ENCODE data around the gene C1QTNF1.
A peak's percentile ranks its signal among the peaks of the same experiment; 100 is the strongest.

C1QTNF1 gene

DNA sequence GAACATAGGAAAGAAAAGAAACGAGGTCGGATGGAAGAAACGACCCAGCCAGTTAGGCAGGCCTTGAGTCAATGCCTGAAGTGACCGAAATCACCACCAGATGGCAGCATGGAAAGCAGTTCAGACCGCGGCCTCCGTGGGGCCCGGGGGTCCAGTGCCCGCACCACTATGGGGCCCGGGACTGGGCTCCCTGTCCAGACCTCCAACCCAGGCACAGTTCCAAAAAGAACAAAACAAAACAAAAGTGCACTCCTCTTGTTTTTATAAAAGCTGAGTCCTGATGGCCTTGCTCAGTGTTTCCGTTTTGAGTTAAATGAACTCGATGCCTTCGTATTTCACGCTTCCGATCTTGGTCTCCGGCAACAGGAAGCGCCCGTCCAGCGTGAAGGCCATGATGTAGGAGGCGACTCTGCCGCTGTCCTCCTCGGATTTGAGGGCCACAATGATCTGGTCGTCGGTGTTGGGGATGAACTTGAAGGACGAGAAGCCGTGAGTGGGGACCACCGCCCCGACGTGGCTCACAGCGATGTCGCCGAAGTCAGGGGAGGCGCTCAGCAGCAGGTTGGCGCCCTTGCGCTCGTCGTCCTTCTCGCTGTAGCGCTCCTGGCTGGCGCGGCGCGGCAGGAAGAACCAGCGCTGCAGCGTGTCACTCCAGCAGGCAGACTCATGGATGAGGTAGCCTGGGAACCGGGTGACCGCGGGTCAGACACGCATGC, 30.6 kb upstream of the C1QTNF1 start:
- DNase-seq (ENCODE audit: low spot score), result peak; percentile 60

DNA sequence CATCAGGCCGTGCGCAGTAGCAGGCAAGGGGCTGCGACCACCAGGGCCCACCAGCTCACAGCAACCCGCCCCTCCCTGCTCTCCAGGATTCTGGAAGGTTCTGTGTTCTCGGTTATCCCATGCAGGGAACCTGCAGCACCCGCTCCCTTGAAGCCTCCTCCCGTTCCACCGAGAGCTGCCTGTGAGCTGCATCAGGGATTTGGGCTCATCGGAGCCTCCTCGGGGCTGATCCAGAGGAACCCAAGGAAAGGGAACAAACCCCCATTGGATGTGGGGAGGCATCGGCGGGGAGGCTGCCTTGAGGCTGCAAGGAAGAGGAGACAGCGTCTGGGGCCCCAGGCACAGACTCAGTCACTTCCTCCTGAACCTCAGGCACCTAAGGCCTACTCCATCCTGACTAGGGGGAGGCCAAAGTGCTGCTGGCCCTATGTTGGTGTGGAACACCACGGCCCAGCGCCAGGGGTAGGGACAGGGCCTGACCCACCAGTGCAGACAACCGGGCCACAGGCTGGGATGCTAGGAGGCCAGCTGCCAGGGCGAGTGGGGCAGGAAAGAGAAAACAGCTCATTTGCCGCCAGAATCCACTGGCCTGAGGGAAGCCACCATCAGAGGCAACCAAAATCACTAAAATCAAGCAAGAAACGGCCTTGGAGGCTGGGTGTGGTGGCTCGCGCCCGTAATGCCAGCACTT, 29.8 kb upstream of the C1QTNF1 start:
- DNase-seq (ENCODE audit: low spot score), result no peak

DNA sequence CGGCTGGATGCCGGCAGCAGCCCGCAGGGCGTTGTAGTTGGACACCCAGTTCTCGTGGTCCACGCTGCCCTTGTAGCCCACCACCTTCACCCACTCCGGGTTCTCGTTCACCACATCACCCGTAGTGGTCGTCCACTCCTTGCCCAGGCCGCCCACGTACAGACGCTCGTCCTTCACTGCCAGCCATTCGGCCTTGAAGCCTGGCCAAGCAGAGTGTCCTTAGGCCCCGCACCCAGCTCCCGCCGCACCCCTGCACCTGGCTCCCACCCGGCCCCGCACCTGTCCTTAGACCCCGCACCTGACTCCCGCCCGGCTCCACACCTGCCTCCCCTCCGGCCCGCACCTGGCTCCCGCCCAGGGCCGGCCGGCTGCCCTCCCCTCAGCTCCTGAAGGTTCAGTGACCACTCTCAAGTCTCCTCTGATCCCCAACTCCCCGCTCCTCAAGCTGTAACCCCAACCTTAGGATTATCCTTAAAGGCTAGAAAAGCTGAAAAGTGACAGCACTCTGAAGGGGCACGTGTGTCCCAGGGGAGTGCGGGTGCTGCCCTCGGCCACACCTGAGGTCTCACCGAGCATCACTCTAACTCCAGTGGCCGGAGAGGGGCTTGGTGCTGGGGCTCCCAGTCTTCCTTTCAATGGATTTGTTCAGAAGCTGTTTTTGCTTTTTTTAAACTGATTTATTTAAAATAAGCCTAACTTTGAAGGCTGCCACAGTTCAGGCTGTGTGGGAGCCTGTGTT, 28.8 kb upstream of the C1QTNF1 start:
- no peak for DNase-seq (ENCODE audit: low spot score)

DNA sequence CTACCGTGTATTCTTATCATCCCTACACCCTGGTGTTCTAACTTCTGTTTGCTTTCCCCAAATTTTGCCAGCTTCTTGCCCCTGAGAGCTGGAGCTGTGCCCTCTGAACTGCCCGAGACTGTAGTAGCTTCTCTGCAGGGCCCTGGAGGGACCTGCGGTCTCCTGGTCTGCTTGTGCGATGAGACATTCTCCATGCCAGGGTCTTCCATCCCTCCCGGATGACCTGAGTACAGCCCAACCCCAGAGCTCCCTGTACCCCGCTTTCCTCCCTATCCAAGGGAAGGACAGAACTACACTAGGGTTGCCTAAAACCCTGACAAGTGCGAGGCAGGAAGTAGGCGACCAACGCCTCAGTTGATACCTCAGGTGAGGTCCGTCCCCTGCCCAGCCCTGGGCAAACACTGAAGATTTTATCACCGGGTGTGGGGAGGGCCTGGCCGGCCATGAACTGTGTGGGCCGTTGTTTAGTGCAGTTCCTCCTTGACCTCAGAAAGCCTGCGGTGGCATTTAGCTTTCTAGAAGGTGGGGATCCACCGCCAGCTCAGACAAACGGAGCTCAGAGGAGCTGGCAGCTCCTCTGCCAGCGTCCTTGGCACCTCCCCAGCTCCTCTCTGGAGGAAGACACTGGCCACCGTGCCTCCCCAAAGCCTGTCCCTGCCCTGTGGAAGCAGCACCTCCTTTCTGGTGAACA, 28.1 kb upstream of the C1QTNF1 start:
- no peak for DNase-seq (ENCODE audit: low spot score)

DNA sequence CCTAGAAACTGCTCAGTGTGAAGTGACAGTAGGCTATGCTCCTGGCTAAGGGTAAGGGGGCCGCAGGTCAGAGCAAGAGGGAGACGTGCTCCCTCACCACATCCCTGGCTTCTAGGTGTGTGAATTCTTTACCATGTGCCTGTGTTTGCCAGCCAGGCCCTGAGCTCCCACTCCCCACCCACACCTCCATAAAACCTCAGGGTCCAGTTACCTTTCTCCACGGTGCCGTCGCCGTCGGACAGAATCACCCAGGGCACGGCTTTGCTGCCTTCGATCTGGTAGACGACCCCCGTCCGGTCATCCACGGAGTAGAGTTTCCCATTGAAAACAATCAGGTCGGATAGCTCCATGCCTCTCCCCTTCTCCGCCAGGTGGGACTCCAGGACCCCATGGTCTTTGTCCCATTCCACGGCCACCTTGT, 27.2 kb upstream of the C1QTNF1 start:
- no peak for DNase-seq (ENCODE audit: low spot score)

DNA sequence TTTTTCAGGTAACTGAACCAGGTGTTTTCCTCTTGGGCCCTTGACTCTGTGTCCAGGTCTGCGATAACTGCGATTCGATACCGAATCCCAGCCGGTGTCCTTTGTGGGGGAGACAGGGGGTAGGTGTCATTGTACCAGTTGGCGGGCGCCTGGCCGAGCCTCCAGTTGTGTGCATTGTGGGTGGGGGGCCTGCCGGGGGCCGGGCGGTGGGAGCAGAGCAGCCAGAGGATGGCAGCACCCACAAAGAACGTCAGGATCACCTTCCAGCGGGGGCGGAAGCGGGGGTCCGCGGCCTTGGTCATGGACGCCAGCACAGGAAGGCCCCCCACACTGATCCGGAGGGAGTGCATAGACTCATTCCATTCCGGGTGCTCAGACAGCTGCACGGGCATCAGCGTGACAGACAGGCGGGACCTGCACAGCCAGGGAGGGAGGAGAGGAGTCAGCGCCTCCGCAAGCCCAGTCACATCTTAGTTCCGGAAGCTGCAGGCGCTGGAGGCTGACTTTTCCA, 26.7 kb upstream of the C1QTNF1 start:
- no peak for DNase-seq (ENCODE audit: low spot score)

DNA sequence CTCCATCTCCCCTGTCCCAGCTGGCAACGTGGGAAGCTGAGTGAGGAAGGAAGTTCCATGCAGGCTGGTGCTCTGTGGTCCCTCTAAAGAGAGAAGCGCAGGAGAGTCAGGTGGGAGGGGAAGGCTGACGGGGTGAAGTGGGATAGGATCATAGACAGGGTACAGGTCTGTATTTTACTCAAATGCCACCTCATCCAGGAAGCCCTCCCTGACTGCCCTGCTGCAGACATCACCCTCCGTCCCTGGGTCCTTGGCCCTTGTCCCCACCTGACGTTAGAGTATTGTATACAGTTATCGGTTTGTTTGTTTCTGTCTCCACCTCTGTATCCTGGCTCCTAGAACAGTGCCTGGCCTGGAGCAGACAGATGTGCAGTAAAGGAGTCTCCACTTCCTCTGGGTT, 26.1 kb upstream of the C1QTNF1 start:
- DNase-seq (ENCODE audit: low spot score), result no peak

DNA sequence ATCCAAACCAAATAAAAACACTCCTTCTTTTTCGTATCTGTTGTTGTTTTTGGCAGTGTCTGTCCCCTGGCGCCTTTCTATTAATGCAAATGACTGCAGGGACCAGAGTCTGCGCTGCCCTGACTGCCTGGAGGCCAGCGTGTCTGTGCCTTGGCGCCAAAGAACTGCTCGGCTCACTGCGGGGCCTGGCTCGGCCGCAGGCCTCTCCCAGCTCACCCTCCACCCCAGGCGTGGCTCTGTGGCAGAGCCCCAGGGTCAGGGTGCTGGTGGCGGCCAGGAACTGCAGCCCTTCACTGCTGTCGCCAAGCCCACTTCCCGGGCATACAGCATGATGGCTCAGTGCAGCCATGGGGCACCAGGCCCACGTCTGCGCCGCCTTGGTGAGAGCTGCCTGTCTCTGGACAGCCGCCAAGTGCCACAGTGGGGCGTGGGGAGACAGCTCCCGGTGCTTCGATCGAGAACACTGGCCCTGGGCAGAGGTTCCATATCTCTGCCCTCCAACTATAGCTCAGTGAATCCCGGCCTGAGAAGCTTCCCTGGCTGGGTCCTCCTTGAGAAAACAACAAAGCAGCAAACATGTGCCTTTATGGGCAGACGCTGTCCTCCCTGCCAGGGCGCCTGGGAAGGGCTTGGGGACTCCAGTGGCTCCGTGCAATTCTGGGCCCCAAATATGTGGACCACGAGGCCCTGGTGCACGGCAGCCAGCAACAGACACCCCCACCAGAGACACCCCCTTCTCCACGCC, 25.5 kb upstream of the C1QTNF1 start:
- DNase-seq (ENCODE audit: low spot score), result no peak

DNA sequence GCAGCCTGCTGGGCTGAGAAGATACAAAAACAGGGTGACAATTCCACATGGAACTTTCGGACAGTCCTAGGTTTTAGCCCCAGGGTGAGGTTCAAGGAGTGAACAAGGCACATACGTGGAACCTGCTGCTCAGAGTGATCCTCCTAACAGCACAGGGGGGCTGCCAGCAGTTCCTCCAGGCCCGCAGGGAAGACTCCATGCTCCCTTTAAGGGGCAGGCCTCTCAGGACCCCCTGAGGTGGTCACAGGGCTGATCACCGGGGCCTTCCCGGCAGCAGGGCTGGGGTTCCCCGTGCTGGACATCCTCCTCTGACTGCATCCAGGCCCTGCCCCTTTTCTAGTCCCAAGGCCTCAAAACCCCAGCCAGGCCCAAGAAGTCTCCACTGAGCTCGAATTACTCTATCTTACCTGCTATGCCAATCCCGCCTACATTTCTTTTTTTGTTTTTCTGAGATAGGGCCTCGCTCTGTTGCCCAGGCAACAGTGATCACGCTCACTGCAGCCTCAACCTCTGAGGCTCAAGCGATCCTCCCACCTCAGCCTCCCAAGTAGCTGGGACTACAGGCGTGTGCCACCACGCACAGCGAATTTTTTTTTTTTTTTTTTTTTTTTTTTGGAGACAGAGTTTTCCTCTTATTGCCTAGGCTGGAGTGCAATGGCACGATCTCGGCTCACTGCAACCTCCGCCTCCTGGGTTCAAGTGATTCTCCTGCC, 24.8 kb upstream of the C1QTNF1 start:
- no peak for DNase-seq (ENCODE audit: low spot score)

DNA sequence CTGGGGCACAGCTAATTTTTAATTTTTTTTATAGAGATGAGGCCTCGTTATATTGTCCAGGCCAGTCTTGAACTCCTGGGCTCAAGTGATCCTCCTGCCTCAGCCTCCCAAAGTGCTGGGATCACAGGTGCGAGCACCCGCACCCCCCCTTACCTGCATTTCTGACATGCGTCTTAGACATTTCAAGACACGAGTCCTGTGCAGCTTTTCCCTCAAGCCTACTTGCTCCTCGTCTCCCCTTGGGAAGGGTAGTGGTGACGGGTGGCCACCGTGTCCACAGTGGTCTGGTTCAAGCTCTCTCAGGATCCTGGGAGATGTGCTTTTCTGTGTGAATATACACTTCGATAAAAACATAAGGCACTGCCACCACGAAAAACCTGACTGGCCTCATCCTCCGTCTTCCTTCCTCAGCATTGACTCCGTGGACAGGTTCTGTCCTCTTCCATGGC, 24.0 kb upstream of the C1QTNF1 start:
- no peak for DNase-seq (ENCODE audit: low spot score)

DNA sequence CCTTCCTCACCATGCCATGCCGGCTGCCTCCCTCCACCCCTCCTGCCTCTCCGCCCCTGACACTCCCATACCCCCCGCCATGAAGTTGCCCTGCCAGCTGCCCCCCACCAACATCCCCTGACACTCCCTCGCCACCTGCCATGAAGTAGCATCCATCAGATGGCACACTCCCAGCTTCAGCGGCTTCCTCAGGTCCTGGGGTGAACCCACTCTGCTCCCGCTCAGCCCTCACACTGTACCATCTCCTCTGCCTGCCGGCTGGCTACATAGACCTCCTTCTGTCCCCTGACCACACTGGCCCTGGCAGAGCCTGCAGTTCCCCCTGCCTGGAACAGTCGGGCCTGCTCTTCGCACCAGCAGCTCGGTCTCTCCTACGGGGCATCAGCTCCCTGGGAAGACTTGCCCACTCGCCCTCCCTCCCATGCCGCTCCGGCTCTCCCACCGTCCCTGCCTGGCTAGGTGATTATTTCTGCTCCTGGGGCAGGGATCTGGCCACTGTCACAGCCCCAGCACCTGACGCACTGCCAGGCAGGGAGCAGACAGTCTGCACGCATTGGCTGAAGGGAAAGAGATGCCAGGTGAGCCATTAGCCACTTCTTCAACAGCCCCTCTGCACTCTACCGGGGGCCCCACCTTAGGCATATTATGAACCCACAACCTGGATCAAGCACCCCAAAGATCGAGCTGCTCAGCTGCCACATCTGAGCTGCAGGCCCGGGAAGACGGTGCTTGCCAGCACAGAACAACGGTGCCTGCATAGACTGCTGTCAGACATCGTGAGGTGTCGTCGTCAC, 23.4 kb upstream of the C1QTNF1 start:
- DNase-seq (ENCODE audit: low spot score), result no peak

DNA sequence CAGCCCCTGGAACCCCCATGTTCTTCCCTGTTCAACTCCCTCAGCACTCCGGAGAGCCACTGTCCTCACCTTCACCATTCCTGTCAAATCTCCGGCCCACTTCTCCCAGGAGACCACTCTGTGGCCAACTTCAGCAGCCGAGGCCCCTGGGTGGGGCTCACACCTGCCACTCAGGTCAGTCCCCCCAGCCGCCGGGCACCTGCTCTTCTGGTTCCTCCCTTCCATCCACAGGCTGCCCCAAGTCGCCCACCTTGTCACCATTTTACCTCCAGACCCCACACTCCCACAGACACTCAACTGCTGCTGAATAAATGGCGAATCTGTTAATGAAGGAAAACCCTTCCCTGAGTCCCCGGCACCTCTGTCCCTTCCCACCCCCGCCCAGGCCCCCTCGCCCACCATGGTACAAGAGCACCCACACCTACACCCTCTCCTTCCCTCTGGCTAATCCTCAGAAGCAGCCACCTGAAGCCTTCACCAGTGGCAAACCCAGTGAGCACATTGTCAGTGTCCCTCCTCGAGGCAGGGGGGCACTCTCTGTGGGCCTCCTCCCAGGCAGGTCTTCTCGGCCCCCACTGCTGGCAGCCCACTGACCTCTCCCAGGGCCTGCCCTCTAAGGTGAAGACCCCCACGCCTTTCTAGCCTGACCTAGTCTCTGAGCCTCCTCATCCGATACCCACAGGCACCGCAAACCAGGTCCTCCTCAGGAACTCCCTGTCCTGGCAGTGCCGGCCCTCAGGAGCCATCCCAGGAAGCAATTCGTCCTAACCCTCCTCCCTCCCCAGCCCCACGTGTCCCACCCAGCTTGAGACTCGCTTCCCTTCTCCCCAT, 22.6 kb upstream of the C1QTNF1 start:
- DNase-seq (ENCODE audit: low spot score), result no peak

DNA sequence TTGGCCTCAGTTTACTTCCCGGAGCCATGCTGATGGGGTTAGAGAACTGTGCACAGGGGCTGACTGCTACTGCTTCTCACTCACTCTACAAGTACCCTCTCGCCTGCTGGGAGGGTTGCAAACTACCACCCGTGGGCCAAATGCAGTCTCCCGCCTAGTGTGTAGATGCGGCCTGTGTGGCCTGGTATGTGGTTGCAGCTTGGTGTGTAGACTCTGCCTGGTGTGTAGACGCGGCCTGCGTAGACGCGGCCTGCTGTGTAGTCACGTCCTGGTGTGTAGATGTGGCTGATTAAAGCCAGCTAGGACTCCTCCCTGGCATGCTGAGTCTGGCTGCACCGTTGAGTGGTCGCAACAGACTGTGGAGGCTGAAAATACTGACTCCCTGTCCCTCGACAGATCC, 21.7 kb upstream of the C1QTNF1 start:
- DNase-seq (ENCODE audit: low spot score), result no peak

DNA sequence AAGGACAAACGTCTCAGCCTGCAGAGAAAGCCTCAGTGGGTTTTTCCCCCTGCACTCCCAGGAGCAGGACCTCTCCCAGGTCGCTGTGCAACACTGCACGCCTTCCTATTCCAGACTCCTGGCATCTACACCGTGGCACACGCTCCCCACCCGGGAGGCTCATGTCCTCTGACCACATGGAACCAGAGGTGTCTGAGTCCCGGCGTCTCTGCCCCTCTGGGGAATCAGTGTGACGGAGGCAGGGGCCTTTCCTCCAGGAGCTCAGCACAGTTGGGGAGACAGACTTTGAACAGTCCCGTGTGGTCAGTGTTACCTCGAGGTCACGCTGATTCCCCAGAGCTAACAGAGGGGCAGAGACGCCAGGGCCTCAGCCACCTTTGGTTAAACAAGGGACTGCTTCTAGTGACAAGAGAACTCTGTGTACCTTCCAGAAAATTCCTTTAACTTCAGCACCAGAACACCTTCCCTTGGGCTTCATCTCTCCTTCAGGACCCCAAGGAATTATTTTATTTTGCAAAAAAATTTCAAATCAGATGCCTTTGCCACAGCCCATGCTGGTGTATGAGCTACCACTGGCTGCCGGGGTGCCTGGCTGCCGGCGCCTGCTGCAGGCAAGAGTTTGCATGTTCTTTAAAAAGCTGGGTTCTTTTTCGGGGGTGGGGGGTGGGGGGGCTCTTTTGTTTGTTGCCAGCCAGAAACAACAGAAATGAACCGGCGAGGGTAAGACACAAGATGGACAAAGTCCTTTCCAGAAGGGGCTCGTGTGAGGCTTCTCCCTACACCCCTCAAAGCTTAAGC, 21.0 kb upstream of the C1QTNF1 start:
- DNase-seq (ENCODE audit: low spot score), result no peak

DNA sequence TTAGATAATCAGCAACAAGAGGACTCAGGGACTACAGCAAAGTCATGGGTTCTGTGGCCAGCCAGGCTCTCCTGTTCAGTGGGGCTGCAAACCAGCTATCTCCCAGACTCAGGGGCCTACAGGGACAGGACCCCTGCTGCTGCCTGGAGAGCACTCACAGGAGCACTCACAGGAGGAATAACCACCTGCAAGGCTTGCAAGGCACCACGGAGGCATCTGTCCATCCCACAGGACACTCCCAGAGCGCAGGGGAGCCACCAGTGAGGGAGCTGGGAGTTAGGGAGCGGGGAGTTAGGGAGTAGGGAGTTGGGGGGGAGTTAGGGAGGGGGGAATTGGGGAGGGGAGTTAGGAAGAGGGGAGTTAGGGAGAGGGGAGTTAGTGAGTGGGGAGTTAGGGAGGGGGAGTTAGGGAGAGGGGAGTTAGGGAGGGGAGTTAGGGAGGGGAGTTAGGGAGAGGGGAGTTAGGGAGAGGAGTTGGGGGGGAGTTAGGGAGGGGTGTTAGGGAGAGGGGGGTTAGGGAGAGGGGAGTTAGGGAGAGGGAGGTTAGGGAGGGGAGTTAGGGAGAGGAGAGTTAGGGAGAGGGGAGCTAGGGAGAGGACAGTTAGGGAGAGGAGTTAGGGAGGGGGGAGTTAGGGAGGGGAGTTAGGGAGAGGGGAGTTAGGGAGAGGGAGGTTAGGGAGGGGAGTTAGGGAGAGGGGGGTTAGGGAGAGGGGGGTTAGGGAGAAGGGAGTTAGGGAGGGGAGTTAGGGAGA, 20.1 kb upstream of the C1QTNF1 start:
- DNase-seq (ENCODE audit: low spot score), result no peak

DNA sequence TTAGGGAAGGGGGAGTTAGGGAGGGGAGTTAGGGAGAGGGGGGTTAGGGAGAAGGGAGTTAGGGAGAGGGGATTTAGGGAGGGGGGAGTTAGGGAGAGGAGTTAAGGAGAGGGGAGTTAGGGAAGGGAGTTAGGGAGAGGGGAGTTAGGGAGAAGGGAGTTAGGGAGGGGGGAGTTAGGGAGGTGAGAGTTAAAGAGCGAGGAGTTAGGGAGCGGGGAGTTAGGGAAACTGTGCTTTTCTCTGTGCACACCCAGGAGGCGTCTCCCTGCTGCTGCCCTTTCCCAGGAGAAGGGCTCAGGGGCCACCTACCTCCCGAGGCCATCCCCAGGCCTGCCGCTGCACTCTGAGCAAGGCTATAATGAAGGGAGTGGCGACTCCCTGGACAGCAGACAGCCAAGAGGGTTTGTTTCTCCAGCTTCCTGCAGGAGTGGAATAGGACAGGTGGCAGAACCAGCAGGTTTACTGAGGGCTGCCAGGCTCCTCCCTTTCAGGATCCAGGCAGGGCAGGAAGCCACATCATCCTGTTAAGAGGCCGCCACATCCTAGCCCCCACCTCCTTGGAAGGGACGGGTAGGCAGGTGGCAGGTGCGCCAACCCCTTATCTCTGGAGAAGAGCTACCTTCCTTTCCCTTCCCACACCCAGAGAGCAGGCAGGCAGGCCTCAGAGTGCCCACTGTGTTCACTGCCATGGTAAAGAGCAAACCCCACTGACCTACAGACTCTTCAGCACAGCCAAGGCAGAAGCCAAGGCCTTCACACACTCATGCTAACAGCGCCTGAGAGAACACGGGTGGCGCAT, 18.7 kb upstream of the C1QTNF1 start:
- DNase-seq (ENCODE audit: low spot score), result no peak

DNA sequence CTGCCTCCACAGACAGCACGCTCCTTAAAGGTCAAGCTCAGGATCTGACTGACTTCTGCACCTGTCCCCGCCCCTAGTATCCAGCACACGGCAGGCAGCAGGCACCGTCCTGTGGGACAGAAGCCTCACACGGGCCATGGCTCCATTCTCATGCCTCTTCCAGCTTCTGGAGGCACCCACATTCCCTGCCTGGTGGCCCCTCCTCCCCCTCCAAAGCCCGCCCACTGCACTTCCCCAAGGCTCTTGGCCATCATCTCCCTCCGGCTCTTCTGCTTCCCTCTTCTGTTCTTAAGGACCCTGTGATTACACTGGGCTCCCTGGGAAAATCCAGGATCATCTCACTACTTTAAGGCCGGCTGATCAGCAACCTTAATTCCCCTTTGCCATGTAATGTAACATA, 17.9 kb upstream of the C1QTNF1 start:
- no peak for DNase-seq (ENCODE audit: low spot score)

Data from AG08395 (cell line).